GM21619 (cell line): Measurements from ENCODE around the gene TBCD.

Experiments used
- ATAC-seq: cut with Tn5 transposase; IDR thresholded peaks from one replicate; pipeline ENCODE4 v1.9.1; 2021; ENCODE audit not compliant: unreplicated experiment

TBCD gene

DNA sequence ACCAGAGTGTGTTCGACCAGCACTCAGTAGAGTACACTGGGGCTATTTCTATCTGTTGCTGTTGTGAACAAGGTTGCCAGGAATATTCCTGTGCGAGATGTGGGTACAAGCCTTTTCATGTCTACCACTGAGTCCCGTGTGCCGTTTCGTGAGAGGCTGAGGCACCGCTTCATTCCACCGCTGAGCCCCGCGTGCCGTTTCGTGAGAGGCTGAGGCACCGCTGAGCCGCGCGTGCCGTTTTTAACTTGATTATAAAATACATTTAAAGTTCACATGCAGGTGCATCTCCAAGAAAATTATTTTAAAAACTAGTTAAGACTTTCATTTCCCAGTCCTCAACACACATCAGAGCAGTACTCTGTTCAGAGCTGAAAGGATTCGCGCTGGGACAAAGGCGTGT, 166.6 kb downstream of the TBCD start:
- no peak for ATAC-seq

DNA sequence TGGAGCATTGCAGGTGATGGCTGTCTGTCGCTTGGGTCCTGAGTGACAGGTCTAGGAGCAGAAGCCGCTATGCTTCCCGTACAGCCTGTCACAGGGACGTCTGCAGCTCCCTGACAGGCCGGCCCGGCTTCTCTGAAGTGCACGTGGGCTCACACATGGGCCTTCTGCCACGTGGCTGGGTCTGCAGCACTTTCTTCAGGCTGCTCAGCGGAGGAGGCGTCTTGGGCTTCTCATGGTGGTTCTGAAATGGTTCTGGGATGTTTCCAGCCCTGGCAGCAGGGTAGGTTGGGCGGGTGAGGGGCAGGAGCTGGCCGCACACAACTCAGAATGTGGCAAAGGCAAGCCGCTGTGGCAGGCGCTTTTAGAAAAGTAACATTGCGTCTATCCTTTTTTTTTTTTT, 168.3 kb downstream of the TBCD start:
- no peak for ATAC-seq

DNA sequence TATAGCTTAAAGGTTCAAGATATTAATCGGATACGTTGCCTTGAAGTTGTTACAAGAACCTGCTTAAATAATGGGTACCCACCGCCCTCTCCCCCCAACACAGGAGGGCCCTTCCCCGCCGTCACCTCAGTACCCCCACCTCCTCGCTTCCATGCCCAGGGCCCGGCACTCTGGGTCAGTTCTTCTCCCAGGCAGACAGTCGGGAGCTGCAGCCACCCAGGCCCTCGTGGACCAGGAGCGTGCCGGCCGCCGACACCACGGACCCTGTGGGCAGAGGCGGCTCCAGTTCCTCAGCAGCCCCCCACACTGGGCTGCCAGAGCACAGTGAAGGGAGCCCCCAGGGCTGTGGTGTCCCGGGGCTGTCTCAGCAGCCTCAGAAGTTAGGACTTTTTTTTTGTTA, 168.8 kb downstream of the TBCD start:
- ATAC-seq = no peak

DNA sequence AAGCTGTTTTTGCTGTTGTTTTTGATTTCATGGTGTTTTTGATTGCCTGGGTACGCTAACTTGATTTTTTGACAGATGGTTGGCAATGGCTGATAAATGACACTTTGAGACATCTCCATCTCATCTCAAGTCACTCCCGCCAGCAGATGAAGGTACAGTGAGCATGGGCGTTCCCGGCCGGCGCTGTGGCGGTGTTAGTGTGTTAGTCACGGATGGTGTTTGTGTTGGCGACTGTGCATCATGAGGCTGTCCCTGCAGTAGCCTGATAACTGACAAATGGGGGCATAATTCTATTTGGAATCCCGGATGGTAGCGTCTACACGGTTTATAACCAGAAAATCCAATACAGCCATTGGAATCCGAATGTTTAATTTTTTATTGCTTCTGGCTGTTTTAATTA, 169.6 kb downstream of the TBCD start:
- ATAC-seq = no peak

DNA sequence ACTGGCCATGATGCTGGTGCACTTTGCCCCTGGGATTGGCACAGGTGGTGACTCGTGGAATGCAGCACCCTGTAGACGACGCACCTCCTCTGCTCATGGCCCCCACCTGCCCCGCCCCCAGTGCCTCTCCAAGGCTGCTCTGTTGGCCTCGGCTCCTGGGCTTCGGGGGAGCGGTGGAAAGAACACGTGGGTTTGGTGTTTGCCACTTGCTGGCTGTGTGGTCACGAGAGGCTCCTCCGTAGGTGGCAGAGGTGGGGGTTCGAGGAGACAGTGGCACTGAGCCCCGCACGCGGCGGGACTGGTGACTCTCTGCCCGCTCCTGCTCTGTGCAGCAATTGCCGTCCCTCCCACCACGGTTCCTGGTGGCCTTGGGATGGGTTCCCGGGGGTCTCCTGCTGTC, 170.8 kb downstream of the TBCD start:
- ATAC-seq = no peak

DNA sequence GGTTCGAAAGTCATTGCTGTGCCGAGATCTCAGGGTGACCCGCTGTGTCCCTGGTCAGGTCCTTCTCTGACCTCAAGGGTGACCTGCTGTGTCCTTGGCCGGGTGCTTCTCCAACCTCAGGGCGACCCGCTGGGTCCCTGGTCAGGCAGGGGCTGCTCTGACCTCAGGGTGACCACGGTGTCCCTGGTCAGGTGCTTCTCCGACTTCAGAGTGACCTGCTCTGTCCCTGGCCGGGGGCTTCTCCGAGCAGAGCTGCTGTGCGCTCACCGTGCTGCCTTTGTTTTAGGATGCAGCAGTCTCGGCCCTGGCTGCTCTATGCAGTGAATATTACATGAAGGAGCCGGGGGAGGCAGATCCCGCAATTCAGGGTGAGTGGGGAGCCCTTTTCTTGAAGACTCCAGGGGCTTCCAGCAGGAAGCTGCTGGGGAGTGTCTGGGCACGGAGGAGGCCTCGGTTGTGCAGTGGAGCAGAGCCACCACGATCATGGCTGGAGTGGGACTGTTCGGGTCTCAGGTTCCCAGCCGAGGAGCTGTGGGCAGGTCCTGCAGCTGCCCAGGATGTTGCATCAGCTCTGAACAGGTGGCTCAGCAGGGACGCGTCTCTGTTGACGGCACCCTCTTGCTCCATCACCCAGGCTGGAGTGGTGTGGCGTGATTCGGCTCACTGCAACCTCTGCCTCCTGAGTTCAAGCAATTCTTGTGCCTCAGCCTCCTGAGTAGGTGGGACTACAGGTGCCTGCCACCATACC, 171.7 kb downstream of the TBCD start:
- no peak for ATAC-seq

DNA sequence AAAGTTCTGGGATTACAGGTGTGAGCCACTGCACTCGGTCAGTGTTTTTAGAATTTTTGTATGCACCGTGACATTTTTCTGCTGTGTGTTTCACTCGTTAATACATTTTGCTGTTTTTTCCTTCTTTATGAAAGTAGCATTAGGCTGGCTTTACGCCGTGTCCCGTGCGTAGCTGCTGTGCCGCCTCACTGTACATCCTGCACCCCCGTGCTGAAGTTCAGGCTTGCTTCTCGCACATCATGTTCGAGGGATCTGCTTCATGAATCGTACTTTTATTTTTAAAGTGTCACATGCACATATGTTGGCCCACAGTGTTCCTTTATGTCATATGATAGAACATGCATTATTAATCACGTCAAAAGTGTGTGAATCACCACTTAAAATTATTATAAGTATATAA, 172.3 kb downstream of the TBCD start:
- ATAC-seq = no peak

DNA sequence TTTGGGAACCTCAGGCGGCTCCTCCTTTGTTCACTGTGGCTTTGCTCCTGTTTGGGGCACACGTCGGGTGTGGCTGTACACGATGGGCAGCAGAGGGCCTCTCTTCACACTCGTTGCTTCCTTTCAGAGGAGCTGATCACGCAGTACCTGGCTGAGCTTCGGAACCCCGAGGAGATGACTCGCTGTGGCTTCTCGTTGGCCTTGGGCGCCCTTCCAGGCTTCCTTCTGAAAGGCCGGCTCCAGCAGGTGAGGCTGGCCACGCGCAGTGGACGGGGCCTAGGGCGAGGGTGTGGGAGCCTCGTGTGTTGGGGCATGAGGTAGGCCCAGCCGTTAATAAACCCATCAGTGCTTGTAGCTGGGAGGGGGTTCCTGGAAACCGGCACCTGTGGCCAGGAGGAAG, 172.9 kb downstream of the TBCD start:
- no peak for ATAC-seq

DNA sequence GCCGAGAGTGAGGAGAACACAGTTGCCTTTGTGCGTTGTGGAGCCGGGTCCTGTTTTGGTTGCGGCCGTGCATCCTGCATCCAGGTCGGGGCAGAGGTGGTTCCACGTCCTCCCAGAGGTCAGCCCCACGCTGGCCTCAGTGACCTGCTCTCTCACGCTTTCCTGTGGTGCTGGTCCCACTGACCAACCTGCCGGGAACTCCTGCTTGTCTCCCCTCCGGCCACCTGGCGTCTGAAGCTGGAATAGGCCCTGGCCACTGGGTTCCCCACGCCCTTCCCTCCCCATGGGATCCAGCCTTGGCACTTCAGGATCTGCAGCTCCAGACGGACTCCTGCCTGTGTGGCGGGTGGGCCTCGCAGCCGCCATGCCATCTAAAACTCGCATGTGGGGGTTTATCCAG, 173.5 kb downstream of the TBCD start:
- ATAC-seq = no peak

DNA sequence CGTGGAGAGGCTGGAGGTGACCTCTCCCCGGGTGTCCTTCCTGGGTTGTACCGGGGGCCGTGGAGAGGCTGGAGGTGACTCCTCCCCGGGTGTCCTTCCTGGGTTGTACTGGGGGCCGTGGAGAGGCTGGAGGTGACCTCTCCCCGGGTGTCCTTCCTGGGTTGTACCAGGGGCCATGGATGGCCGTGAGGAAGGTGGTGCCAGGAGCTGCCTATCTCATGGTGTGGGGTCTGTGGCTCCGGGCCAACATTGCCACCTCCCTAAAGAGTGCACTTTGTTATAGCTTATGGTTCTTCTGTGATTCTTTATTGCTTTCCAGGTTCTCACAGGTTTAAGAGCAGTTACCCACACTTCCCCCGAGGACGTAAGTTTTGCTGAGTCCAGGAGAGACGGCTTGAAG, 174.2 kb downstream of the TBCD start:
- ATAC-seq = no peak

DNA sequence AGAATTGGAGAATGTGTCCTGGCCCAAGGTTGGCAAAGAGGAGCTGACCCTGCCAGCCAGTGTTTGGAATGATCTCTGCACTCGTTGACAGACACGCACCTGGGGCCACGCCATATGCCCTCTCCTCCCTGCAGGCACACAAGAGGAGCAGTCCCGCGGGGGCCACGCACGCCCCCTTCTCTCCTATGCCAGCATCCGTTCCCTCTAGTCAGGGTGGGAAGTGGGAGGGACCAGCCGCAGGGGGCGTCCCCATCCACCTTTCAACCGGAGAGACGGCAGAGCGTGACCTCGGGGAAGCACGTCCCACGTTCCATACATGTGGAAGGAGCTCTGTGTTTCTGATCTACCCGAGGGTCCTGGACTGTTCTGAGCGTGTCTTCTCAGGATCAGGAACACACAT, 174.9 kb downstream of the TBCD start:
- no peak for ATAC-seq

DNA sequence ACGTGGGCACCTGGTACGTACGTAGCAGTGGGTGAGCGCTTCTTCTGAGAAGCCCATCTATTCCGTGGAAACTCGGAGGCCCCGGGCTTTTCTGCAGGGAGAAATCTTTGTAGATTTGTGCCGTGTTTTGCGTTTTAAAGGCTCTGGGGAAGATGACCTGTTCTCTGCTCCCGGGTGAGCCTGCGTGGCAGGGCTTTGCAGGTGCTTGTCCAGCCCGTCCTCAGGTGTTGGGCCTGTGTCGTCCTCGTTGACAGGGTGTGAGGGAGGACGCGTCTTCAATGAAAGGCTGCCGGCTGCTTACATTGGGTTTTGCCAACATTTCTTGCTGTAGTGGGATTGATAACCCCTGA, 175.4 kb downstream of the TBCD start:
- ATAC-seq = no peak

DNA sequence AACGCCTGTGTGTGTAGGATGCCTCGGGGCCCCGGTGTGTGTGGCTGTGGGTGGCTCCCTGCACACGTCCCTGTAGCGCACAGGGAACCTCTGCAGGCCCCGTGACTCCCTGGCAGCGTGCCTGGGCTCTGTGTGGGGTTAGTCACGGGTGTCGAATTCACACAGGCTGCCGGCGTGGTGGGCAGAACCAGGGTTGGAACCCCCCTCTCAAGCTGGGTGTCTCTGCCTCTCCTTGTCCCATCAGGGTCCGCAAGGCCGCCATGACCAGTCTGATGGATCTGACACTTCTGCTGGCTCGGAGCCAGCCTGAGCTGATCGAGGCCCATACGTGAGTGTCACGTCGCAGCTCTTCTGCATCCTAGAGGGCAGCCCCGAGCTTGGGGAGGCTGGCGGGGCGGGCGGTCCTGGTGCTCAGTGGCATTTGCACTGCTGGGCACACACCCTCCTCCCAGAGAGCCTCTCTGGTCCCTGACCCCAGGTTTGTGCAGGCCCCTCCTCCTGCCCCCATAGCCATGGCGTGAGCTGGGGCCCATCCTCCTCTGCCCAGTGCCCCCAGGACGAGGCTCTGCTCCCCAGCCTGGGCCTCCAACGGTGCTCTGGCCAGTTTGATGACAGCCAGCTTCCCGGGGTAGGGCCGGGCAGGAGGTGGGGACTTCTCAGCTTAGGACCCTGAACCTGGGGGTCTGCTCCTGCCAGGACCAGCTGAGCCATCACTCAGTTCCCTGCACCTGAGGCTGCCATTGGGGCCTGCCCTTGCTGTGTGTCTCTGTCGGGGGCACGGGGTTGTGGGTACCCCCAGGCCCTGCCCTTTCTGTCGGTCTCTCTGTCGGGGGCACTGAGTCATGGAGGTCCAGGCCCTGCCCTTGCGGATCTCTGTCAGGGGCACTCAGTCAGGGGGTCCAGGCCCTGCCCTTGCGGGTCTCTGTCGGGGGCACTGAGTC, 176.1 kb downstream of the TBCD start:
- ATAC-seq = no peak

DNA sequence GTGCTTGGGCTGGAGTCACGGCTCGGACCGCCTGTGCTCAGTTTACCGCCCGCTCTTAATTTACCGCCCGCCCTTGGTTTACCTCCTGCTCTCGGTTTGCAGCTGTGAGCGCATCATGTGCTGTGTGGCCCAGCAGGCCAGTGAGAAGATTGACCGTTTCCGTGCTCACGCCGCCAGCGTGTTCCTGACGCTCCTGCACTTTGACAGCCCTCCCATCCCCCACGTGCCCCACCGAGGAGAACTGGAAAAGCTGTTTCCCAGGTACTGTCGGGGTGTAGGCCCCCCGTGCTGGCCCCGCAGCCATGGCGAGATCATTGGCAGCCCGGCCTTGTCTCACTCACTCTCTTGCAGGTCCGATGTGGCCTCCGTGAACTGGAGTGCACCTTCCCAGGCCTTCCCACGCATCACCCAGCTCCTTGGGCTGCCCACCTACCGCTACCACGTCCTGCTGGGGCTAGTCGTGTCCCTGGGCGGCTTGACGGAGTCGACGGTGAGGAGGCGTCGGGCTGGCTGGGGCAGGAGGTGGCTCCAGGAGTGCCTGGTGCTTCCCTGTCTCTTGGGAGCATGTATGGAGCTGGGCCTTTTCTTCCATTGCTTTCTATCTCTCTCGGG, 177.3 kb downstream of the TBCD start:
- no peak for ATAC-seq

DNA sequence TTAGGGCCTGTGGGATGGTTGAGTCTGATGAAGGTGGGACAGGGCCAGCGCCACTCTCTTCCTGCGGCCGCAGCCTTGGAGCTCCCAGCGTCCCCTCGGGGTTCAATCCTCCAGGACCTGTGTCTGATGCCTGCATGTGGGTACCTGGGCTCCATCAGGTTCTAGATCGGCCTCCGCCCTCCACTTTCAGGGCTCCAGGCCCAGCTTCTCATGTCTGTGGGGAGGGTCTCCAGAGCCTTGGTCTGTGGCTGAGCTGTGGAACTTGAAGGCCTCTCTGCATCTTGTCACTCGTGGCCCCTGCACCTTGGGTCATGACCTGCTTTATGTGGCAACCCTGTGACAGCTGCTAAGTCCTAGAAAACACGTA, 177.8 kb downstream of the TBCD start:
- no peak for ATAC-seq

DNA sequence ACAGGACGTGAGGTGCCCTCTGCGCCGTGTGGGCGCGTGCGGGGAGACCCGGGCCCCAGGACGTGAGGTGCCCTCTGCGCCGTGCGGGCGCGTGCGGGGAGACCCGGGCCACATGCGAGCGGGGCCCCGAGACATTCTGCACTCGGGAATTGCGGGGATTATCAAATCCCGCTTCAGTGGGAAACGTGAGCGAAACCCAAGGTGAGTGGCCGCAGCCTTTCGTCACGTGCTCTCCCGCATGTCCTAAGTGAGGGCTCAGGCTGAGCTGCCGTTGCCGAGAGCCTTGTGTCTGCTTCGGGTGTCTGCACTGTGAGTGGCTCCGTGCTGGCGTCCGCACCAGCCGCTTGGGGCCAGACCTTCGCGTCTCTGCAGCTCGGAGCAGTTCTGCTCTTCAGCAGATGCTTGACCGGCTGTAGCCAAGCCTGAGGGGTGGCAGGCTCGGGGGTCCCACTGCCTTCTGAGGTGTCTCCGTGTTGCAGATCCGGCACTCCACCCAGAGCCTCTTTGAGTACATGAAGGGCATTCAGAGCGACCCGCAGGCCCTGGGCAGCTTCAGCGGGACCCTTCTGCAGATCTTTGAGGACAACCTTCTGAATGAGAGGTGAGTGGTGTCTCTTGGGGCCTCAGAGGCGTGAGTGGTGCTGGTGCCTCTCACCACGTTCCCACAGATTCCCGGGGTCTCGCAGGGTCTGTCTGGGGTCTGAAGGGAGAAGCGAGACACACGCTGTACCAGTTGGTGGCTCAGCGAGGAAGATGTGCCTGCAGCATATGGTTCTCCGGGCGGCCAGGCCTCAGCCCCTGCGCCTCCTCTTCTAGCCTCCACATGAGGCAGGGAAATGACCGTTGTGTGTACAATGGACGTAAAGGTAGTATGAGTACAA, 178.4 kb downstream of the TBCD start:
- ATAC-seq = no peak

DNA sequence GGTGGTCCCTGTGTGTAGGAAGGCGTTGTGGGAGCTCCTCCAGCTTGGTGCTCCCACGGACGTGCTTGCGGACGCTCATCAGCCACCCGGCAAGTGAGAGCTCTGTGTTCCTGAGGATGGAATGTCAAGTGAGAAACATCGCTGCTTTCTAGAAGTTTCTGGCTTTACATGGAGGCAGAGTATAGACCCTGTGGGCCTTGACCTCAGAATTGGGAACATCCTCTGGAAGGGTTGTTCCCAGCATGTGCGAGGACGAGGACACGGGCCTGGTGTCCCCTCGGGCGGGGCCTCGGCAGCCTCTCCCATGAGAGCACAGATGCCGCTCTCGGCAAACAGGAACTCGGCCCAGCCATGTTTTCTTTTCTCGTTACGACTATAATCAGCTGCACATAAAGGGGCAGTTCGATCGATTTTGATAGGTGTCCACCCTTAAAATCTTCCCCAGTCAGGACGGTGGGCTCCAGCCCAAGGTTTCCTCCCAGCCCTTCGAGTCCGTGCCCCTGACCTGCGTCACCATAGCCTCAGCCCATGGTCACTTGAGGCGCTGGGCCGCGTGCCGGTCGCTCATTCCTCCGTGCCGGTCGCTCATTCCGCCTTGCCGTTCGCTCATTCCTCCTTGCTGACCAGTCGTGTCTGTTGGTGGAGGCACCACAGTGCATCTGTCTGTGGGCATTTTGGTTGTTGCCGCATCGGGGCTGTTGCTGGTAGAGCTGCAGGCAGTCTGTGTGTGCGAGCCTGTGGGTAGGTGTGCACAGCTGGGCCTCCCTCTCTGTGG, 179.2 kb downstream of the TBCD start:
- ATAC-seq = no peak

DNA sequence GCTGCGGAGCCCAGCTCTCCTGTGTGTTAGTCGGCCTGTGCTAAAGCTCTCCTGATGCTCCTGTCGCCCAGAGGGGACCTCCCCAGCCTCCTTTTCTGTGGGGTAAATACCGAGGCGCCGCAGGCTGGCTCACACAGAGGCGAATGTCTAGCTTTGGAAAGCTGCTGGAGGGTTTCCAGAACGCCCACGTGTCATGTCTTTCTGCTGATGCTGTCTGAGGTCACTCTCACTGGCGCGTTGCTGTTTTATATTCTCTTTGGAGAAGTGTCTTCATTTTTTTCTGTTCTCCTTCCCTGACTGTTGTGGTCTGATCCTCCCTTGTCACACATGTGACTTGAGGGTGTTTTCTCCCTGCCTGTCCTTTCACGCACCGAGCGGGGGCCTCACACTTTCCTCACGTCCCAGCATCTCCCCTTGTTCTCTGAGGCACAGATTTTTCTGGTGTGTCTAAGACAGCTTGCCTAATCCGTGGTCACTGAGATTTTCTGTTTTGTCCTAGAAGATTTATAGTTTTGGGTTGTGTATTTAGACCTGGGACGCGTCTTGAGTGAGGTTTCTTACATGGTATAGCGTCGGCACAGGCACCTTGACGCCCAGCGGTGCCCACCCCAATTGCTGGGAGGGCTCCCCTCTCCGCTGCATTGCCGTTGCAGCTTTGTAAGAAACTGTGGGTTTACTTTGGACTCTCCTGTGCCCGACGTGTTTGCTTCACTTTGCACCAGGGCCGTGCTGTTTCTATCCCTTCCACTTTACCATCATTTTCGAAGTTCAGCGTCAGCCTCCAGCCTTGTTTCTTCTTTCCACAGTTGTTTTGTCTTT, 180.0 kb downstream of the TBCD start:
- ATAC-seq = no peak

DNA sequence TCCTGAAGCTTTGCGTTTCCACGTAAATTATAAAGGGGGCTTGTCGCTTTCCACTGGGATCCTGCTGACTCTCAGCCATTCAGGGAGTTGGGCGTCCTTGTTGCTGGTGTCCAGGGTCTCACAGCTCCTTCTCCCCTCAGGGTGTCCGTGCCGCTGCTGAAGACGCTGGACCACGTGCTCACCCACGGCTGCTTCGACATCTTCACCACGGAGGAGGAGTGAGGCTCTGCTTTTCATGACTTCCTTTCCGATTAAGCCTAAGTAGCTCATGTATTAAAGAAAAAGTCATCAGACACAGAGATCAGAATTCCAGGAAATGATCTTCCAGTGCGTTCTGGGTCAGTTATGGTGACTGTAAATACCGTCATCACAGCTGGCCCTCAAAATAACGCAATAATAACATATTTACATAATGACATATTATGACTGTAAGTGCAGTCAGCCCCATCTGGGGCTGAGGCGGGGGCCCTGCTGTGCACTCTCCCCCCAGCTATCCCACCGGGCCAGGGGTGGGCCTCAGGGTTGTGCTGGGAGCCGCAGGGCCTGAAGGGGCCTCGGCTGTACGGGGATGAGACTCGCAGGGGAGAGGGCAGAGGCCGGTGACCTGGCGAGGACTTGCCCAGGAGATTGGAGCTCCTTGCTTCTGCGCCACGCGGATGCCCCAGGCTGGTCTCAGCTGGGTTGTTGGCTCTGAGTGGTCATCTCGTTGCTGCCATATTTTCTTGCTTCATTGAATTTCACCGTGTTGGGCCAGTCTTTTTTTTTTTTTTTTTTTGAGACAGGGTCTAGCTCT, 180.8 kb downstream of the TBCD start:
- no peak for ATAC-seq
